ENCODE data around the gene RBM19.

The RBM19 gene

DNA sequence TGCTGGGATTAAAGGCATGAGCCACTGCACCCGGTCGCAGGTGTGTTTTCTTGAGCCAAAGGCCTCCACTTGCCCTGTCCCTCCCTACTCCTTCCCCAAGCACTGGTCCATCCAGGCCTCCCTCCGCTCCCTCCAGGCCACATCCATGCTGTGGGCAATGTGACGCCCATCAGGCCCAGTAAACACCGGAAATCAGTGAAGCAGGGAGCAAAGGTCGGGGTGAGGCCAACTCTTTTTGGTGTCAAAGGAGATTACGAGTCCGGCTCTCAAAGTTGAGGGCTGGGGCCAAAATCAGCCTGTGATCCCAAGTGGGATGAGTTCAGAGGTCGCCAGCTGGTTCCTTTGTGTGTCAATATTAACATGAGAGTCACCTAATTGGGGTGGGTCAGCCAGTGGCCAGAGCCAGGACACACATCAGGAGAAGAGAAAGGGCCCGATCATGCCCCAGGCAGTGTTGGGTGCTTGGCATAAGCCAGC, 195.7 kb downstream of the RBM19 start:
- Histone ChIP-seq H3K9me3 (ENCODE audit: low read length) (no peaks in the 10 kb centered on the region), H3K36me3 (ENCODE audit: insufficient read depth, low read length) (no peaks in the 10 kb centered on the region), H3K4me3 (ENCODE audit: low read length) (no peak overlapping the region), H3K4me1 (ENCODE audit: insufficient read depth, low read length) (peaks cover 27% of the 10 kb centered on the region), H2AFZ (ENCODE audit: low read depth, low read length) (no peak overlapping the region), H3K27me3 (ENCODE audit: insufficient read depth, low read length) (no peaks in the 10 kb centered on the region)

DNA sequence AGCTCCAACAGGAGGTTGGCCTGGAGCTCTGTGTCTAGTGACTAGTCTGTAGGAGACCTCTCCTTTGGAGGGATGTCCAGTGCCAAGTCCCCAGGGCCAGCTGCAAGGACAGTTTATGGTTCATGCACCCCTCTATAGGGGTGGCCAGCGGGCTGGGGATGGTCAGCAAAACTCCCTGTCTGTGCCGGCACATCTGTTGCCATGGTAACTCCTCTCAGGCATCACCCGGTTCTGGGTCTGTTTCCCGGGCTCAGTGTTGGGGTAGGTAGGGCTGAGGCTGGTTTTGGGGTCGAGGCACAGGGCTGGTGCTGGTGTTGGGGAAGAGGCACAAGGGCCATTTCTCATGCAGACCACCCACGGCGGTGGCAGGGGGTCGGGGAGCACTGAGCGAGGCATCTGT, 196.8 kb downstream of the RBM19 start:
- Histone ChIP-seq H3K4me1 (ENCODE audit: insufficient read depth, low read length) (peaks cover 27% of the 10 kb centered on the region), H2AFZ (ENCODE audit: low read depth, low read length) (no peak overlapping the region), H3K27me3 (ENCODE audit: insufficient read depth, low read length) (no peaks in the 10 kb centered on the region), H3K9me3 (ENCODE audit: low read length) (no peaks in the 10 kb centered on the region), H3K36me3 (ENCODE audit: insufficient read depth, low read length) (no peaks in the 10 kb centered on the region), H3K4me3 (ENCODE audit: low read length) (no peak overlapping the region)

DNA sequence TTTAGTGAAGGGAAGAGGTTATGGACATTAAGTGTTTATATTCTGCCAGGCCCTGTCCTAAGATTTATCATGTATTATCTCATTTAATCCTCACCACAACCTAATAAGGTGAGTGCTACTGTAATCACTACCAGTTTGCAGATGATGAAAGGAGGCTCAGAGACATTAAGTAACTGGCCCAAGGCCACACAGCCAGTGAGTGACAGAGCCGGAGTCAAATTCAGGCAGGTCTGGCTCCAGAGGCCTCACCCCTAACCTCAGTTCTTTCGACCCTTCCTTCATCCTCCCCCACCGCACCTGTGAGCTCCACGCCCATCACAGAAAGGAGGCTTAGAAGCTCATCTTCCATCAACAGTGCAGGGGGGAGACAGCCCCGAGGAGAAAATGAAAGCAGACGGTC, 197.3 kb downstream of the RBM19 start:
- H2AFZ ChIP-seq (ENCODE audit: low read depth, low read length), result no peak overlapping the region
- H3K4me3 ChIP-seq (ENCODE audit: low read length), result no peak overlapping the region
- no peaks in the 10 kb centered on the region for H3K27me3 ChIP-seq (ENCODE audit: insufficient read depth, low read length)
- no peaks in the 10 kb centered on the region for H3K36me3 ChIP-seq (ENCODE audit: insufficient read depth, low read length)
- no peaks in the 10 kb centered on the region for H3K9me3 ChIP-seq (ENCODE audit: low read length)
- peaks cover 27% of the 10 kb centered on the region for H3K4me1 ChIP-seq (ENCODE audit: insufficient read depth, low read length)

DNA sequence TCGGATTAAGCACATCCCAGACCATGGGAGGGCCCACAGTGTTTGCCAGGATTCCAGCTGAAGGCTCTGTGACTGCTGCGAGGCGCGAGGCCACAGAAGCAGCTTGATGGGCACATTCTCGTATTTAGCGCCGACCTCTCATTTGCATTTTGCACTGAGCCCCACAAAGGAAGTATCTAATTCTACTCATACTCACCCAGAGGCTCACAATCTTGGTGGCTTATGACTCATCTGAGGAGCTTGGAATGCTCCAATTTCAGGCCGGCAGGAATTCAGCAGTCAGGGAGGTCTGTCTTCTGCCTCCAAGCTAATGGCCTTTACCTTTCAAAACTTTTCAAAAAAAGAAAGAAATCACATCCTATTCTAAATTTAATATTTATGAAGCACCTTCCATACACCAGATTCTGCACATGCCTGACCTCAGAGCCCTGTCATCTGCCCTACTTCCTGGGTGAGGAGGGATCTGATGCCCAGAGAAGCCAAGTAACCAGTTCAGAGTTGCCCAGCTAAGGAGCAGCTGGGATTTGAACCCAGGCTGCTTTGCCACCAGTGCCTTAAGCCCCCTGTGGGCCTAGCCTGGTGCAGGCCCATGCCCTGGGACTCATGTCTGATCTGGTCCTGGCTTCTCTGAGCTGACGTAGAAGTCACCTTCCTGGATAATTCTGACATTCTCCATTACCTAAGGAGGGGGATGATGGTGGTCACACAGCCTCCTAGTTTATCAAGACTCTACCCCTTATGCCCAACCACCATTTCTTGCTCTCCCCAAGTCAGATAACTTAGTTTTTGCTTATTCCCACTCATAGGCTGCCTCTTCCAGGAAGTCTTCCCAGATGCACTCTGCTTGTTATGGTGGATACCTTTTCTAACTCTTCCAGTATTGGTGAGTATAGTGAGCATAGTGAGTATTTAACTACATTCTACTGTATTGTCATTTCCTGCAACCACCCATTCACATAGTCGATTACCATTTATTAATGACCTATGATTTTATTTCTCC, 198.9 kb downstream of the RBM19 start:
- no peaks in the 10 kb centered on the region for H3K9me3 ChIP-seq (ENCODE audit: low read length)
- peaks cover 40% of the 10 kb centered on the region for H3K4me1 ChIP-seq (ENCODE audit: insufficient read depth, low read length)
- H3K4me3 ChIP-seq (ENCODE audit: low read length), result no peak overlapping the region
- no peak overlapping the region for H2AFZ ChIP-seq (ENCODE audit: low read depth, low read length)
- no peaks in the 10 kb centered on the region for H3K27me3 ChIP-seq (ENCODE audit: insufficient read depth, low read length)
- H3K36me3 ChIP-seq (ENCODE audit: insufficient read depth, low read length), result no peaks in the 10 kb centered on the region
